ENCODE data around the gene GALNTL6.

GRCh38 chr4:172838111-172838510 lies 1024.9 kb downstream of the GALNTL6 start:
- TF ChIP-seq CTCF (IDR thresholded peaks at IDR 0.05) (no peak), EZH2 (IDR thresholded peaks at IDR 0.05; ENCODE audit: borderline replicate concordance, insufficient read depth, low read depth, low read length, poor library complexity, severe bottlenecking) (no peak)
